ENCODE data around the gene TWNK.

Gene TWNK

DNA sequence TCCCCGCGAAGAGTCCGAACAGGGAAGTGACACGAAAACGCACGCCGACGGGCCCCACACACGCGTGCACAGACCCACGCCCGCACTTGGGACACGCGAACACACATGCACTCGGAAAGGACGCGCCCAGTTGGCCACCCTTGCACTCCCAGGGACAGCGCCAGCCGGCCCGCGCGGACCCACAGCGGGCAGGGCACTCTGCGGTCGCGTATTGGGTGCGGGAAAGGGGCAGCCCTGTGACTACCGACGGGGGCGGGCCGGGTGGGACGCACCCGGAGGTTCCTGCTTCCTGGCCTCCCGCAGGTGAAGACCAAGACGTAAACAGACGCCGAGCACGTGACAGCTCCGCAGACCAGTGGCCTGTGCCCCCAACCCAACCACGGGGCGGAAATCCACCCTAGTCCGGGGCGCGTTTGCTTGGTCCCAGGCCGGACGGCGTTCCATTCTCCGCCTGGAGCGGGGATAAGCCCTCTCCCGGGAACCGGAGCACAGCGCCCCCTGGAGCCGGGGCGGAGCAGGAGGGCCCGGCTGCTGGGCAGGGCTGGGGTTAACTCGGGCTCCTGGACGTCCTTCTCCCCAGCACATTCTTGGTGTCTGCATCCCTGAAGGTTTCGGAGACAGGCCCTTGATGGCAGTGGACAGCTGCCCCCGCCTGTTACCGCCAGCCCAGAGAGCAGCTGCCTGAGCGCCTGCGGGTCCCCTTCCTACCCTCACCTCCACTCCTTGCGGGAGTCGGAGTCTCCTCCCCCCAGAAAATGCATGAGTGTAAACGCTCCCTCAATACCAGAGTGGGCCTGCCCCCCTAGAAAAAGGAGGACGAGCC is 10.2 kb downstream of the TWNK start:
- DNase-seq = peak; percentile 60

GRCh38 chr10:100998183-100998990 is 11.0 kb downstream of the TWNK start:
- peak; percentile 42 for DNase-seq

DNA sequence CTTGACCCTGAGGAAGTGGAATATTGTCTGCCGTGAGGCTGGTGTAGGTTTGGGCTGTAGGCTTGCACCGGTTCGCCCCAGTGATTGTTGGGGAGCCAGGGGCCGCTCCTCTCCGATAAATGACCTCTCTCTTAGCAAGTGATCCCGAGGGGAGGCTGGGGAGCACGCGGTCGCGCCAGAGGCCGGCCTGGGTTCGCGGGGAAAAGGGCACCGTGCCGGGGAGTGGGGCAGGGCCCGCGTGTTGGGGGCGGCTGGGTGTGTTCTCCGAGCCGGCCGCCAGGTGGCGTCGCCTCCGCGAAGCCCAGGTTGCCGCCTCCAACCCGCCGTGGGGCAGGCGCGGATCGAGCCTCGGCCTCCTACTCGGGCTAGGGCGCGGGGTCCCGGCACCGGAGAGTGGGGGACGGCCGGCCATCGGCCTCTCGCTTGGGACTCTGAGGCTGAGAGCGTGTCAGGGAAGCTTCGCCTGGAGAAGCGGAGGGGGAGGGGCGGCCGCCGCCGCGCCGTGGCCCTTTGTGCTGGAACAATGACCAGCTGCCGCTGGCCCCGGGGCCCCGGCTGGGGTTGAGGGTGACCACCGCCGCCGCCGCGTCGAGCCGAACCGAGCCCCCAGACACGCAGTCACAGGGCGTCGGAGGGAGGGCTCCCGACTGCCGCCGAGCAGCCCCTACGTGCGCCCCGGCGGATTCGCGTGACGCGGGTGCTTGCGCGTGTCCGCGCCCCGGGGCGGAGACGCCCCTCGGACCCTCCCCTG is 11.8 kb downstream of the TWNK start:
- peak; percentile 23 for DNase-seq

DNA sequence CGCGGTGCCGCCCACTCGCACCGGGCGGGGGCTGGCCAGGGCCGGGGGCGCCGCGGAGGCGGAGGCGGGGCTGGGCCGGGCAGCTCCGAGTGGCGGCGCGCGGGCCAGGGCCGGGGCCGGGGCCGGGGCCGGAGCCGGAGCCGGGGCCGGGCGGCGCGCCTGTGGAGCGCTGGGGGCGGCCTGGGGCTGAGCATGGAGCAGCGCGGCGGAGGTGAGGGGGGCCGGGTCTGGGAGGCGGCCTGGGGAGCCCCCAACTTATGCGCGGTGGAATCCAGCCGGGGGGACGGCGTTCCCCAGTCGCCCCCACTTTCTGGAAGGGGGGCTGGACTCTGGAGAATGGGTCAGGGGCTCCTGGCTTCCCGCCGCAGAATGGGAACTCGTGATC is 12.4 kb downstream of the TWNK start, which contains the start of gene LZTS2:
LZTS2 (plus strand) TSS at position 67 of the 385 bp plus-strand sequence. CDS start 2,731 bp downstream, outside the sequence.
- DNase-seq = no peak

DNA sequence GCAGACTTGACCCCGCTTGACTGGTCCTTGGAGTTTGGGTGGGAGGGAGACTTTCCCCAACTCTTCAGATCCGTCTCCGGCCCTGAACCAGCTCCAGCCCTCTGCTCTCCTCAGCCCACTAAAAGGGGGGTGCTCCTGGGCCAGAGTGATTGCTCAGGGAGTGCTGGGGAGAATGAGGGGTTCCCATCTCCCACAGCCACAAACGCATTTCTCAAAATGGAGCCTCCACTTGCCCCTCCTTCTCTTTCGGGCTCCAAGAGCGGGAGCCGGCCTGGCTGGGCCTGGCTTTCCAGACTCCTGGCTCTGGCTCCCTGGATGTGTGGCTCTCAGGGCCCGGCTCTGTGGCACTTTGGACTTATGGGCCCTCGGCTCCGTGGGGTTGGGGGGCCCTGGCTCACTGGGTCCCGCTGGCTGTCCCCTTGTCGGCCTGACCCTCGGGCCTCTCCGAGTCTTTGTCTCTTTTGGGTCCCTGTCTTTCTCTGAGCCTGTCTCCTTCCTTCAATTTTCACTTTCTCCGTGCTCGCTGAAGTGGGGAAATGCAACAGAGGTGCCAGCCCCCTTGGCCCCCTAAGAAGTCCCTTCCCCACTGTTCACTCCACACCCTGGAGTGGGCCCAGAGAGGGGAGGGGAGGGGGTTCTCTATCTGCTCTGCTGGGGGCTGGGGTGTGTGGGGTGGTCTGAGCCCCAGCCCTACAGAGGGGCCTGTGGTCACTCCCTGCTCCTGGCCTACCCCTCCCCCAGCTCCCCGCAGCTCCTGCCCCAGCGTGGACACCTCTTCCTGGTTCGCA is 13.0 kb downstream of the TWNK start:
- no peak for DNase-seq

DNA sequence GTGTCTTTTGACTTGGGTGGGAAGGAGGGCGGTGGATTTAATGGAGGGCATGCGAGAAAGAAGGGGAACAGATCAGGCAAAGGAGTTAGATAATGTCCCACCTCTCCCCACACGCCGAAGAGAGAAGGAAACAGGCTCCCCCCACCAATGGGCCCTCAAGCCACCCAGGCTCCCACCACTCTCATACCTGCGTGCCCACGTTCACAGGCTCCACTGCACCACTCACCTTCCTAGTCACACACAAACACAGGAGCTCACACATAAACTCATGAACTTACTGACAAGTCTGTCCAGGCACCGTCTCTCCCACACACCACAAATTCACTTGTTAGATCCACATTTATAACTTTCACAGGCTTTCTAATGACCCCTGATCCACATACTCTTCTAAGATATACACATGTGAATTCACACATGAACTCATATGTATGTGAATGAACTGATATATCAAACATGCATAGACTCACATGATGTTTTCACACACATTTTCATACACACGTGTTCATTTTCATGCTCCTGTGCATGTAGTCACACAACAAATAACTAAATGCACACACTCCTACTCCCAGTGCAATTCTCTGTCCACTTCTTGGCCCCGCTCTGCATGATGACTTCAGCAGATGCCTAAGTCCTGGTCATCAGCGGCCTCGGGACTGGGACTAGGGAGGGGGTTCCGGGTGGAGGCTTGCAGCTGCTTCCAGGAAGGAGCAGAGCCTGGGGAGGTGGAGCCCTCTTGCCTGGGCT is 13.7 kb downstream of the TWNK start:
- no peak for DNase-seq

DNA sequence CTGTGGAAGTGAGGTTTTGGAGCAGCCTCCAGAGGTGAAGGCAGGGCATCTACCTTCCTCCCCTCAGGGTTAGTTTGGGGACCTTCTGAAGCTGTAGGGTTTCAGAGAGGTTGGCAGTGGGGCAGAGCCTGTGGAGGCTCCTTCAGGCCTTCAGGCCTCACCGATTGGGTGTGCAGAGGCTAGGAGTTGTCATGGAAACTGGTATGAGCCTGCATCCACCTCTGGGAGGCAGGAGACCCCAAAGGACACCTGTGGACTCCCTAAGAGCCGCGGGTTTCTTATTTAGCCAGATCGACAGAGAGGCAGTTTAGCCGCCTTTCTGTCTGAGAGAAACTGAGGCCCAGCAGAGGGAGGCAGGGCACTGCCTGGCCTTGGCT is 14.3 kb downstream of the TWNK start:
- DNase-seq = no peak

- no peak for DNase-seq
These were observed 15.1 kb downstream of the TWNK start for GRCh38 chr10:101002456-101002855.

GRCh38 chr10:101003639-101004206 is 16.4 kb downstream of the TWNK start:
- DNase-seq = no peak

DNA sequence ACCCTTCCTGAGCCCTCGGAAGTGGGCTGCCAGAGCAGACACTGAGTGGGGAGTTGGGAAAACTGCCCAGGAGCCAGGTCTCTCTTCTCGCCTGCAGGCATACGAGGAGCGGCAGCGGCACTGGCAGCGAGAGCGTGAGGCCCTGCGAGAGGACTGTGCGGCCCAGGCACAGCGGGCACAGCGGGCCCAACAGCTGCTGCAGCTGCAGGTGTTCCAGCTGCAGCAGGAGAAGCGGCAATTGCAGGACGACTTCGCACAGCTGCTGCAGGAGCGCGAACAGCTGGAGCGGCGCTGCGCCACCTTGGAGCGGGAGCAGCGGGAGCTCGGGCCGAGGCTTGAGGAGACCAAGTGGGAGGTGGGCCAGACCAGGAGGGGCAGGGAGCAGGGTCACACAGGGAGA is 18.0 kb downstream of the TWNK start:
- DNase-seq = no peak

DNA sequence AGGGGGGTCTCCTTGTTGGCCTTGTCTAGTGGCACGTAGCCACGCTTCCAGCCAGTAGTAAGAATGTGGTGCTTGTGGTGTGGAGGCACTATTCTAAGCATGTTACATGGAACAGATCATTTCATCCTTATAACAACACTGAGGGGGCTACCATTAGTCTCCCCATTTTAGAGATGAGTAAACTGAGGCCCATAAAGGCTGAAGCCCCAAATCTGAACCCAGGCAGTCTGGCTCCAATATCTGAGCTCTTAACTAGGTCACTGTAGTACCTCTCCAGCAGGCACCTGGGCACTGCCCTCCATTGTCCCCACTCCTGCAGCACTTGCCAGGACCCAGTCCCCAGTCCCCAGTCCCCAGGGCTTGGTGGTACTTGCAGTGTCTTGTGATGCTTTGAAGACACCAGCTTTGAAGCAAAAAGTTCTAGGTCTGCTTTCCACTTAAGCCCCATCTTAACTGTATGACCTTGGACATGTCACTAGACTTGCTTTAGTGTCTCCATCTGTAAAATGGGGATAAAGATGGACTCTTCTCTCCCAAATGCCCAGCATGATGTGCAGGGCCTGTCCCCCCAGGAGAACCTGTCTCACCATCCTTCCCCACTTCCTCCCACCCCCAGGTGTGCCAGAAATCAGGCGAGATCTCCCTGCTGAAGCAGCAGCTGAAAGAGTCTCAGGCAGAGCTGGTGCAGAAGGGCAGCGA is 18.7 kb downstream of the TWNK start:
- no peak for DNase-seq

GRCh38 chr10:101006593-101007098 is 19.3 kb downstream of the TWNK start:
- DNase-seq = no peak

- DNase-seq = no peak
These were observed 19.9 kb downstream of the TWNK start for GRCh38 chr10:101007099-101007711.

DNA sequence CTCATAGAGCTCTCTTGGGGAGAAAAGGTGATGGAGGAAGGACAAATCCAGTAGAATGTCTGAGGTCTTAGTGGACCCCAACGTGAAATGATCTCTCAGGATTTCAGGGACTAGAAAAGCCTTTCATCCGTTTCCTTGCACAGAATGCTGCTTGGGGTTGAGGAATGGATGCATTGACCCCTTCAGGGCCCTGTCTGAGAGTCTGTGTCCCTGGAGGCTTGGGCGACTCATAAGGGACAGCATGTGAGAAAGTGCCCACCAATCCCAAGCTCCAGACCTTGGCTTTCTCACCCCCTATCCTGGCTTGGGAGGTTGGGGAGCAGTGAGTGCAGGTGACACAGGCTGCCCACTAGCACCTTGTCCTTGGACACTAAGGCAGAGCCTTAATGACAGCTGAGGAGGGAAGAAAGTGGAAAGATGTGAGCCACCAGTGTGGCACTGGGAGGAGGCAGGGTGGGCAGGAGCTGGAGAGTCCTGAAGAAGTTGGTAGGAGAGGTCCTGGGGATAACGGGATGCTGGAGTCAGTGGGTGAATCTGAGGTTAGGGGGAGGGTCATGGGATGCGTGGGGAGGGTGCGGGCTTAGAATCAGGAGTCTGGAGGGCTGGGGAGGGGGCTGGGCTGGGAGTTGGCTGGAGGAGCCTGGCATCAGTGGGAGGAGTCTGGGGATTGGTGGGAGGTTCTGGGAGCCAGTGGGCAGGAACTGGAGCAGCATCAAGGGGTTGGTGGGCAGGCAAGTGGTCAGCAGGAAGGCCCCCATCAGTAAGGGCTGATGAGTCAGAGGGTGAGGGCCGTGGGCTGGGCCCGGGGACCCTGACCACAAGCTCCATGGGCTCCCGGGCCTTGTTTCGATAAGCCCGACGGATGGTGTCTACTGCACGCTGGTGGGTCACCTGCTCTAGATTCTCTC is 20.8 kb downstream of the TWNK start:
- no peak for DNase-seq

DNA sequence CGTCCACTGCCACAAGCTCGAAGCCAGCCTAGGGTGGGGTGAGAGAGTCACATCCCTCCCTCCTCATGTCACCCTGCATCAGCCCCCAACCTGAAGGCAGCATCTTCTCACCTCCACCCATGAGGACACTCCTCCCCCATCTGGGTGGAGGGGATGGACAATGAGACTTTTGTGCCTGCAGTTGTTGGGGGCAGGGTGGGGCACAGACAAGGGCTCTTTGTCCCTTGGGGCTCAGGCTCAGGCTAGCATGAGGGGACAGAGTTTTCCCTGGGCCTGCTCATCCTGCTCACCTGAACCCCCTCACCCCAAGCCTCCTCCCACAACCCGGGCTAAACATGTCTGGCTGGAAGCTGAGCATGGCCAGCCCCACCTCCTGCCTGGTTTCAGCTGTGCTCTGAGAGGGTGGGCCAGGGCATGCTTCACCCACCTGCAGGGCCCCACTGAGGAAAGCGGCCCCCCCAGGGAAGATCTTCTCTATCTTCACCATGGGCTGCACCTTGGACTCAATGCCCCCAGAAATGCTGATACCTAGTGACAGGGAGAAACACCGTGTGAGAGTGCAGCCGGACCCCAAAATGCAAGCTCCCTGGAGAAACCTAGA is 21.6 kb downstream of the TWNK start:
- DNase-seq = peak; percentile 78

- no peak for DNase-seq
These were observed 23.0 kb downstream of the TWNK start for GRCh38 chr10:101010329-101010728.

DNA sequence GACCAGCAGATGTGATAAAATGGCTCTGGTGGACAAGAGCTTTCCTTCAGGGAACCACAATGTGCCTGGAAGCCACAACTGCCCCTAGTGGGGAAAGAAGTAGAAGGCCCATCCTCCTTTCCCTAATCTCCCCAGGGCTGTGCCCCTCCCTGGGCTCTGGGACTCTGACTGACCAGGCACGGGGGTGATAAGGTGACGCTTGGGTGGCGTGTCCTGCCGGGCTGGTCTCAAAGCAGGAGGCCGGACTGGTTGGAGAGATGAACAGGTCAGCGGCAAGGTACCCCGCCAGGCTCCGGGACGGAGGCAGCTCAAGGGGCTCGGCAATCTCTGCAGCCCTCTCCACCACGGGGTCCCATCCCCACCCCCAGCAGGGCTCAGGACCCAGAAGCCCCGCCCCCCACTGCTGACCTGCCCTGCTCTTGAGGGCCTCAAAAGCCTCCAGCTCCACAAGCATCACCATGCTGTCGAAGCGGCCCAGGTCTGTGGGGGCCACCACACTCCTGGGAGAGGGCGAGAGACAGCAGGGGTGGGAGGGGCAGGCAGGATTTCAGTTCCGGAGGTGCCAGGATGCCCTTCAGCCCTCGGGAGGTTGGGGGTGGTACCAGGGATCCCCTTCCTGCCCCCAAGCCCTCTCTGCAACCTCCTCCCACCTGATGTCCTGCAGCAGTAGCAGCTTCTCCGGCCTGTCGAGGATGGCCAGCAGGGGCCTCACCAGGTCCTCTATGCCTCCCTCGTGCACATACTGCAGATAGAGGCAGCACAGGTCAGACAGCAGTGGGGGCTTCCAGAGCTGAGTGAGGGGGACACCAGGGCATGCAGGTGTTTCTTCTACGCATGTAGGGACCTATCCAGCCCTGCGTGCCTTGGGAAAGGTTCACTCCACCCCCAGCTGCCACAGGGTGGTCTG is 24.4 kb downstream of the TWNK start:
- DNase-seq = no peak

Data from NCI-H1048 (cell line).